ENCODE results near the gene ZCCHC3.
A peak's percentile ranks its signal among the peaks of the same experiment; 100 is the strongest.
"Not testable (repeated sequence)": the region's sequence is repeated elsewhere in the genome, so short reads cannot be mapped to it uniquely, and the experiment has no call there.

ZCCHC3 gene, protein sequence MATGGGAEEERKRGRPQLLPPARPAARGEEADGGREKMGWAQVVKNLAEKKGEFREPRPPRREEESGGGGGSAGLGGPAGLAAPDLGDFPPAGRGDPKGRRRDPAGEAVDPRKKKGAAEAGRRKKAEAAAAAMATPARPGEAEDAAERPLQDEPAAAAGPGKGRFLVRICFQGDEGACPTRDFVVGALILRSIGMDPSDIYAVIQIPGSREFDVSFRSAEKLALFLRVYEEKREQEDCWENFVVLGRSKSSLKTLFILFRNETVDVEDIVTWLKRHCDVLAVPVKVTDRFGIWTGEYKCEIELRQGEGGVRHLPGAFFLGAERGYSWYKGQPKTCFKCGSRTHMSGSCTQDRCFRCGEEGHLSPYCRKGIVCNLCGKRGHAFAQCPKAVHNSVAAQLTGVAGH

DNA sequence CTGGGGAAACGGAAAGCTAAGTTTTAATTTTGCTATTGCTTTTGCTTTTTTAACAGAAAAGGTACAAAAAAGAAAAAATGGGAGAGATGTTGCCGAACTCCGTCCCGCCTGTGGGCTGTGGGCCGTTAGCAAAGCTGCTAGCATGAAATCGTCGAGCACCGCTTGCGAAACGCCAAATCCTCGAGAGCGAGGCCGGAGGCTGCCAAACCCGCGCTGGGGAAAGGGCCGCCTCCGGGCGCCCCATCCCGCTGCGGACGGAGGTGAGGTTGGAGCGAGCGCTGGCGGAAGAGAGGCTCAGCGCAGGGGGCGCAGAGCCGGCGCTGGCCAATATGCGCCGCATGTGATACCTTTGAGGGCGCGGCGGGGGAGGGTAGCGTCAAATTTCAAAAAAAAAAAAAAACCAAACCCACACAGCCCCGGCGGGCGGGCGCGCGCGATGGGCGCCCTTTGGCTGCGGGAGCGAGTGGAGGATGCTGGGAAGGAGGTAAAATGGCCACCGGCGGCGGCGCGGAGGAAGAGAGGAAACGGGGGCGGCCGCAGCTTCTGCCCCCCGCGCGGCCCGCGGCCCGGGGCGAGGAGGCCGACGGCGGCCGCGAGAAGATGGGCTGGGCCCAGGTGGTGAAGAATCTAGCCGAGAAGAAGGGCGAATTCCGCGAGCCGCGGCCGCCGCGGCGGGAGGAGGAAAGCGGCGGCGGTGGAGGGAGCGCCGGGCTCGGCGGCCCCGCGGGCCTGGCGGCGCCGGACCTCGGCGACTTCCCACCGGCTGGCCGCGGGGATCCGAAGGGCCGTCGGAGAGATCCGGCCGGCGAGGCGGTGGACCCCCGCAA, at the start of gene ZCCHC3:
ZCCHC3 (plus strand) TSS at position 473 of the 827 bp plus-strand sequence; CDS start at position 490, 17 bp downstream.
- Histone ChIP-seq H3K9me3 (ENCODE audit: low read length) (no peaks in the 10 kb centered on the region), H3K4me3 (ENCODE audit: low read length) (peak within 1 kb of the TSS; percentile 98), H2AFZ (ENCODE audit: low read depth, low read length) (no peak within 1 kb of the TSS), H3K4me1 (ENCODE audit: insufficient read depth, low read length) (peaks cover 32% of the 10 kb centered on the region), H3K27me3 (ENCODE audit: insufficient read depth, low read length) (no peaks in the 10 kb centered on the region), H3K36me3 (ENCODE audit: insufficient read depth, low read length) (peaks cover 13% of the 10 kb centered on the region)

DNA sequence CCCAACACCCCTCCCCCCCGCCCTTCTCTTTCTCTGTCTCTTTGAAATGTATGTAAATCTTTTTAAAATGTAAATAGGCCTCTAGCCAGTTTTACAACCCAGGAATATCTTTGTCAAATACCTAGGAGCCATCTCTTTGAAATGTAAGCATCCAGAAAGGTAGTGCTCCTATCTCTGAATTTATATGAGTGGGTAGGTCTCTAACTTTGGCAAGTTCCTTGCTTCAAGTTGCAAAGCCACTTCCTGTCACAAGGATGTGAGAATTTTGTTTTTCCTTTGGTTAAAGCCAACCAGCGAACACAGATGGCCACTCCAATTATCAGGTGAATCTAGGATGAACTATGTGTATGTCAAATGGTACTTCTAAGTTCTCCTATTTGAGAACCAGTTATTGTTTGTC, 46.0 kb upstream of the ZCCHC3 start:
- Histone ChIP-seq H3K4me3 (ENCODE audit: low read length) (no peak overlapping the region), H3K27me3 (ENCODE audit: insufficient read depth, low read length) (peaks cover 12% of the 10 kb centered on the region), H3K9me3 (ENCODE audit: low read length) (no peaks in the 10 kb centered on the region), H2AFZ (ENCODE audit: low read depth, low read length) (no peak overlapping the region), H3K36me3 (ENCODE audit: insufficient read depth, low read length) (no peaks in the 10 kb centered on the region), H3K4me1 (ENCODE audit: insufficient read depth, low read length) (no peaks in the 10 kb centered on the region)

GRCh38 chr20:252801-253200, 44.6 kb upstream of the ZCCHC3 start:
- Histone ChIP-seq H2AFZ (ENCODE audit: low read depth, low read length) (no peak overlapping the region), H3K27me3 (ENCODE audit: insufficient read depth, low read length) (peaks cover 12% of the 10 kb centered on the region), H3K4me1 (ENCODE audit: insufficient read depth, low read length) (no peaks in the 10 kb centered on the region), H3K4me3 (ENCODE audit: low read length) (no peak overlapping the region), H3K9me3 (ENCODE audit: low read length) (no peaks in the 10 kb centered on the region), H3K36me3 (ENCODE audit: insufficient read depth, low read length) (no peaks in the 10 kb centered on the region)

DNA sequence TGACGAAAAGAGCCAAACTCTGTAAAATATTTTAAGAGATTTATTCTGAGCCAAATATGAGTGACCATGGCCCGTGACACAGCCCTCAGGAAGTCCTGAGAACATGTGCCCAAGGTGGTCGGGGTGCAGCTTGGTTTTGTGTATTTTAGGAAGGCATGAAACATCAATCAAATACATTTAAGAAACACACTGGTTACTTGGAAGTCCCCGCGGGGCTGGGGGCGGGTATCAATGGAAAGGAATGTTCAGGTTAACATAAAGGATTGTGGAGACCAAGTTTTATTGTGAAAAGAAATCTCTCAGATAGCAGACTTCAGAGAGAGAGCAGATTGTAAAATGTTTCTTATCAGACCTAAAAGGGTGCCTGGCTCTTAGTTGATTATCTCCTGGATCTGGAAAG, 43.9 kb upstream of the ZCCHC3 start:
- peaks cover 16% of the 10 kb centered on the region for H3K27me3 ChIP-seq (ENCODE audit: insufficient read depth, low read length)
- not testable (repeated sequence) for H3K4me1 ChIP-seq (ENCODE audit: insufficient read depth, low read length); H3K9me3 ChIP-seq (ENCODE audit: low read length); H3K36me3 ChIP-seq (ENCODE audit: insufficient read depth, low read length); H3K4me3 ChIP-seq (ENCODE audit: low read length); H2AFZ ChIP-seq (ENCODE audit: low read depth, low read length)

- H3K27me3 ChIP-seq (ENCODE audit: insufficient read depth, low read length): peaks cover 4% of the 10 kb centered on the region
- H3K4me1 ChIP-seq (ENCODE audit: insufficient read depth, low read length): no peaks in the 10 kb centered on the region
- H3K4me3 ChIP-seq (ENCODE audit: low read length): no peak within 1 kb of the TSS
- H3K36me3 ChIP-seq (ENCODE audit: insufficient read depth, low read length): no peaks in the 10 kb centered on the region
- H2AFZ ChIP-seq (ENCODE audit: low read depth, low read length): no peak within 1 kb of the TSS
- no peaks in the 10 kb centered on the region for H3K9me3 ChIP-seq (ENCODE audit: low read length)
Measured at GRCh38 chr20:257419-257818, 40.0 kb upstream of the ZCCHC3 start, which contains the start of gene DEFB132. TSS of gene DEFB132 (plus strand) at chr20:257724. CDS start at chr20:257779, 55 bp downstream.

DNA sequence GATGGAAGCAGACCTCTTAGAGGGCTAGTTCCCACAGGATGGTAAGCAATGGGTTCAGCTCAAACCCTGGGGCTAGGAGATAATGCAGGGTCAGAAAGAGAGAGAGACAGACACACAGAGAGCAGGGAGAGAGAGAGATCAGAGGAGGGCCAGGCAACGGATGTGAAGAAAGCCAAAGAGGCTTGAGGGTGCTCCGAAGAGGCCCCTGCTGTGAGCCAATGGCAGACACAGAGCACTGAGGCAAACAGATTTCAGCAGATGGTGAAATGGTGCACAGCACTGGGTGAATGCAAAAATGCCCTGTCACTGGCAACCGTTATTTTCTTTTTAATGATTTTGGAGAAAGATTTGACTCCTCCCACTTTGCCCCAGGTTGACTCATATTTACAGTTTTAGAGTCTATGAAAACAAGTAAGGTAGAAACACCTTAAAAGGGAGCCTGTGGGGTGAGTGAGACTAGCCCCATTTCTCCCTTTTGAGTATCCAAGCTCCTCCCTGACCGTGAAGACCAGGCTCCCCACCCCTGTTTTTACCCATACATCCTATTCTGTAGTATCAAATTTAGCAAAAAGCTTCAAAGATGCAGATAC, 39.0 kb upstream of the ZCCHC3 start:
- Histone ChIP-seq H3K9me3 (ENCODE audit: low read length) (no peaks in the 10 kb centered on the region), H3K4me1 (ENCODE audit: insufficient read depth, low read length) (no peaks in the 10 kb centered on the region), H3K27me3 (ENCODE audit: insufficient read depth, low read length) (peaks cover 4% of the 10 kb centered on the region), H3K36me3 (ENCODE audit: insufficient read depth, low read length) (no peaks in the 10 kb centered on the region), H3K4me3 (ENCODE audit: low read length) (no peak overlapping the region), H2AFZ (ENCODE audit: low read depth, low read length) (no peak overlapping the region)

DNA sequence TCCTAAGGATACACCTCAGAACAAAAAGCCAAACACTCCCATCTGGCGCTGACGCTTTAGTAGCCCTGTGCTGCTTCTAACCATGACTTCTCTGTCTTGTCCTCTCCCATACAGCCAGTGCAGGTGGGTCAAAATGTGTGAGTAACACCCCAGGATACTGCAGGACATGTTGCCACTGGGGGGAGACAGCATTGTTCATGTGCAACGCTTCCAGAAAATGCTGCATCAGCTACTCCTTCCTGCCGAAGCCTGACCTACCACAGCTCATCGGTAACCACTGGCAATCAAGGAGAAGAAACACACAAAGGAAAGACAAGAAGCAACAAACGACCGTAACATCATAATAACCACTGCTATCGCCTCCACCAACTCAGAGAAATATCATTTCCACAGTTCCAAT, 38.4 kb upstream of the ZCCHC3 start:
- Histone ChIP-seq H3K27me3 (ENCODE audit: insufficient read depth, low read length) (peaks cover 4% of the 10 kb centered on the region), H2AFZ (ENCODE audit: low read depth, low read length) (no peak overlapping the region), H3K4me3 (ENCODE audit: low read length) (no peak overlapping the region), H3K9me3 (ENCODE audit: low read length) (no peaks in the 10 kb centered on the region), H3K36me3 (ENCODE audit: insufficient read depth, low read length) (no peaks in the 10 kb centered on the region), H3K4me1 (ENCODE audit: insufficient read depth, low read length) (no peaks in the 10 kb centered on the region)

GRCh38 chr20:259981-260380, 37.4 kb upstream of the ZCCHC3 start:
- no peaks in the 10 kb centered on the region for H3K9me3 ChIP-seq (ENCODE audit: low read length)
- no peak overlapping the region for H3K4me3 ChIP-seq (ENCODE audit: low read length)
- no peaks in the 10 kb centered on the region for H3K4me1 ChIP-seq (ENCODE audit: insufficient read depth, low read length)
- H3K36me3 ChIP-seq (ENCODE audit: insufficient read depth, low read length): no peaks in the 10 kb centered on the region
- H2AFZ ChIP-seq (ENCODE audit: low read depth, low read length): no peak overlapping the region
- H3K27me3 ChIP-seq (ENCODE audit: insufficient read depth, low read length): peaks cover 4% of the 10 kb centered on the region

DNA sequence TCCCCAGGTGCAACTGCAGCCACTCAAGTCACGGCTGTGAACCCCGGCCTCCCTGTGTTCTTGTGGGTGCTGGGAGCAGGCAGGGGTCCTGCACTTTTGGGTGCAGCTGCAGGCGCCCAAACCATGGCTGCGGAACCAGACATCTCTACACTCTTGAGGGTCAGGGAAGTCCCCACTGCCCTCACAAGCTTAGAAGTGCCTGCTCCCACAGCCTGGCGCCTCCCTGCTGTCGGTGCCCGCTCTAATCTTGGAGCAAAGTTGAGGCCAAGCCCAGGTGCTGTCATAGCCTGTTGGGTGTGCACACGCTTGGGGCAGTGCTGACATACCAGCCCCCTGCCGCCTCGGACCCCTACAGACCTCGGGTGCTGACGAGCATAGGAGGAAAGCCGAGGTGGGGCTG, 33.7 kb upstream of the ZCCHC3 start:
- no peak overlapping the region for H3K4me3 ChIP-seq (ENCODE audit: low read length)
- H3K27me3 ChIP-seq (ENCODE audit: insufficient read depth, low read length): no peaks in the 10 kb centered on the region
- no peak overlapping the region for H2AFZ ChIP-seq (ENCODE audit: low read depth, low read length)
- H3K9me3 ChIP-seq (ENCODE audit: low read length): no peaks in the 10 kb centered on the region
- H3K4me1 ChIP-seq (ENCODE audit: insufficient read depth, low read length): no peaks in the 10 kb centered on the region
- no peaks in the 10 kb centered on the region for H3K36me3 ChIP-seq (ENCODE audit: insufficient read depth, low read length)

DNA sequence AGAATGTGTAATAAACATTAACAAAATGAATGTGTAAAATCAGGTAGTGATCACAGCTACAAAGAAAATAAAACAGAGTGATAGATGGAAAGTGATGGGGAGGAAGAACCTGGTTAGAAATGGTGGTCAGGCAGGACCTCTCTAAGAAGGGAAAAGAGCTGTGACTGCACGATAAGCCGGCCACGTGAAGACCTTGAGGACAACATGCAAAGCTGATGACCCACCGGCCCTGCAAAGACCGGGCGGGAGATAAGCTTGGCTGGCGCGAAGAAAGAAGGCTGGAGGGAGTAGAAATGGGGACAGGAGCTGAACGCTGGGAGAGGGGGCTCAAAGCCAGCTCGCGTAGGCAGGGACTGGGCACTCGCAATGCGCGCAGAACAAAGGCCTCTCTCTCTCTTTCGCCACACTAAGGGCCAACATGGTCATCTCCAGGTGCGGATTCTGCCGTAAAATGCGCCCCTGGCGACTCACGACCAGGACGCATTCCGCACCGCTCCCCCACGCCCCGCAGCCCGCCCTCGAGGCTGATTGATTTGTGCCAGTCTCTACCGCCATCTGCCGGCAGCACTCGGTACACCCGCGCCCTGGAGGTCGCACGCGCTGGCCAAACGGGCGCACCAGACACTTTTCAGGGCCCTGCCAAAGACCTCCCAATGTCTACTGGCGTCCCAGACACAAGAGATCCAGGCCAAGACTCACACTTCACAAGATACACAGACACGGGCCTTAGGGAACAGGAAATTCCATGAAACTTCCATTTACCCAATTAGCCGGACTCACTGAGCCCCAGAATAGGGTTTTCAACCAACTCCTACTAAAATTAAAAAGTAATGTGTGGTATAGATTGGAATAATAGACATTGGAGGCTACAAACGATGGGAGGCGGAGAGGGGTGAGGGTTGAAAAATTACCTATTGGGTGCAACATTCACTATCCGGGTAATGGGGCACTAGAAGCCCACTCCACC, 30.5 kb upstream of the ZCCHC3 start:
- H2AFZ ChIP-seq (ENCODE audit: low read depth, low read length): peak overlapping the region; percentile 71
- H3K9me3 ChIP-seq (ENCODE audit: low read length): no peaks in the 10 kb centered on the region
- H3K36me3 ChIP-seq (ENCODE audit: insufficient read depth, low read length): no peaks in the 10 kb centered on the region
- no peaks in the 10 kb centered on the region for H3K4me1 ChIP-seq (ENCODE audit: insufficient read depth, low read length)
- no peaks in the 10 kb centered on the region for H3K27me3 ChIP-seq (ENCODE audit: insufficient read depth, low read length)
- peak overlapping the region; percentile 33 for H3K4me3 ChIP-seq (ENCODE audit: low read length)

DNA sequence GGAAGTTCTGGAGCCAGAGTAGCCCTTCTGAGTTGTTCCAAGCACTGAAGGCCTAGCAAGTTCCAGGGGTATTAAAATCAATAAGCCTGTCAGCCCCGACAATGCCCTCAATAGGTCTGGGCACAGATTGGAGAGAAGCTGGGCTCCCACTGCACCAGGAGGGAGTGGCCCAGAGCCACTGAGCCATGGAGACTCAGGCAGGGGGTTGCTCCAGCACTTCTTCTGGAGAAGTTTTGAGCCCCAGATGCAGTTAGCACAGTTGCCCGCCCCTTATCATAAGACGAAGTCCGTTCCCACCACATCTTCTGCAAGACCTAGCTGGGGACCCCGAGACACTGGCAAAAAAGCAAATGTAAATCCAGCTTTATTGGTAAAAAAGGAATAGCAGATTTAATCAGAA, 26.9 kb upstream of the ZCCHC3 start:
- H2AFZ ChIP-seq (ENCODE audit: low read depth, low read length): no peak overlapping the region
- H3K27me3 ChIP-seq (ENCODE audit: insufficient read depth, low read length): no peaks in the 10 kb centered on the region
- no peak overlapping the region for H3K4me3 ChIP-seq (ENCODE audit: low read length)
- no peaks in the 10 kb centered on the region for H3K9me3 ChIP-seq (ENCODE audit: low read length)
- H3K36me3 ChIP-seq (ENCODE audit: insufficient read depth, low read length): peaks cover 10% of the 10 kb centered on the region
- H3K4me1 ChIP-seq (ENCODE audit: insufficient read depth, low read length): no peaks in the 10 kb centered on the region

GRCh38 chr20:271069-271468, 26.3 kb upstream of the ZCCHC3 start:
- Histone ChIP-seq H2AFZ (ENCODE audit: low read depth, low read length) (no peak overlapping the region), H3K4me1 (ENCODE audit: insufficient read depth, low read length) (no peaks in the 10 kb centered on the region), H3K27me3 (ENCODE audit: insufficient read depth, low read length) (no peaks in the 10 kb centered on the region), H3K9me3 (ENCODE audit: low read length) (no peaks in the 10 kb centered on the region), H3K36me3 (ENCODE audit: insufficient read depth, low read length) (peaks cover 15% of the 10 kb centered on the region), H3K4me3 (ENCODE audit: low read length) (no peak overlapping the region)

Data from neuron (in vitro differentiated cells).